OCI-LY3 (cell line): ENCODE data around the gene FRMD4A.

Experiments
- H2AFZ ChIP-seq: fragments of 200-600, 300-600 bp; shearing (Covaris generic); 2 replicates; pipeline ENCODE4 v1.6.0; 2014; ENCODE audit warnings: antibody characterized with exemption, low read depth, low read length
- H3K27ac ChIP-seq: fragments of 200-600, 300-600 bp; sonication (generic); 2 replicates; pipeline ENCODE4 v1.5.1; 2014; ENCODE audit warnings: mild to moderate bottlenecking, low read length, moderate library complexity, mixed read lengths
- H3K27me3 ChIP-seq: fragments of 200-600, 300-600 bp; sonication (generic); 2 replicates; pipeline ENCODE4 v1.6.1; 2014; ENCODE audit warnings: low read depth, low read length, mixed read lengths
- H3K36me3 ChIP-seq: fragments of 200-600, 300-600 bp; sonication (generic); replicated peaks from 2 replicates; pipeline ENCODE3; 2014; ENCODE audit warnings: low read depth, low read length, mixed read lengths
- H3K4me1 ChIP-seq: fragments of 300-600, 200-600 bp; sonication (generic); 2 replicates; pipeline ENCODE4 v1.6.1; 2014; ENCODE audit warnings: low read length, mixed read lengths
- H3K4me2 ChIP-seq: fragments of 200-600, 300-600 bp; sonication (generic); 2 replicates; pipeline ENCODE4 v1.6.1; 2014; ENCODE audit warnings: low read length, mixed read lengths
- H3K4me3 ChIP-seq: fragments of 300-600, 200-600 bp; sonication (generic); 2 replicates; pipeline ENCODE4 v1.5.1; 2014; ENCODE audit warnings: antibody characterized with exemption, mild to moderate bottlenecking, low read length, moderate library complexity
- H3K79me2 ChIP-seq: fragments of 300-600, 200-600 bp; shearing (Covaris generic); 2 replicates; pipeline ENCODE4 v1.6.1; 2014; ENCODE audit warnings: mild to moderate bottlenecking, low read length, mixed read lengths
- H3K9ac ChIP-seq: fragments of 300-600, 200-600 bp; shearing (Covaris generic); 2 replicates; pipeline ENCODE4 v1.6.0; 2014; ENCODE audit warnings: mild to moderate bottlenecking, low read length, moderate library complexity
- H3K9me3 ChIP-seq: fragments of 200-600, 300-600 bp; shearing (Covaris generic); 2 replicates; pipeline ENCODE4 v1.6.1; 2014; ENCODE audit warnings: low read length, mixed read lengths; ENCODE audit not compliant: insufficient read depth
- H4K20me1 ChIP-seq: fragments of 200-600, 300-600 bp; sonication (generic); 2 replicates; pipeline ENCODE4 v1.6.1; 2016; ENCODE audit warnings: low read length, mixed read lengths; ENCODE audit not compliant: insufficient read depth
- EZH2phosphoT487 ChIP-seq: fragments of 200-600 bp; shearing (Covaris generic); IDR thresholded peaks from 2 replicates; pipeline ENCODE4 v1.6.1; 2018; ENCODE audit warnings: antibody characterized with exemption, mixed run types, low read depth
- TF ChIP-seq, protein P1 (sequence below): fragments of 200-600, 300-600 bp; sonication (generic); IDR thresholded peaks from 2 replicates; pipeline ENCODE4 v1.5.1; 2014; ENCODE audit warnings: antibody characterized with exemption, low read length, low read depth

Gene FRMD4A

DNA sequence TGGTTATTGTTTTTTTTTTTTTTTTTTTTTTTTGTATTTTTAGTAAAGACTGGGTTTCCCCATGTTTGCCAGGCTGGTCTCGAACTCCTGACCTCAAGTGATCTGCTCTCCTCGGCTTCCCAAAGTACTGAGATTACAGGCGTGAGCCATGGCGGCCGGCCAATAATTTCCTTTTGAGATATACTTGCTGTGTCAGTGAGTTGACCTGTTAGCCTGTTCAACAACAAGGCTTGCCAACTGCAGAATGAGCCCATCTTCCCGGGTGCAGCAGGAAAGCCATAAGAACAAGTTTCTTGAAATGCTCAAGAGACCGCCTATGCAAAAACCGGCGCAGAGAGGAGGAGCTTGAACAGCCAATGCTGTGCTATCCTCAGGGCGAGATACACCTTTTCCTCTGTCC is 631.5 kb downstream of the FRMD4A start:
- Histone ChIP-seq H2AFZ (no peak overlapping the region), H3K79me2 (peaks cover 50% of the 10 kb centered on the region), H3K36me3 (peaks cover 53% of the 10 kb centered on the region), H3K9ac (no peak overlapping the region), H3K4me1 (peaks cover 19% of the 10 kb centered on the region), H3K27ac (no peak overlapping the region), H3K27me3 (no peaks in the 10 kb centered on the region), H3K4me2 (no peak overlapping the region), H3K9me3 (no peaks in the 10 kb centered on the region), H4K20me1 (0 out of 2 replicates have a peak, but pooled peaks cover 4% of the 10 kb centered on the region), H3K4me3 (no peak overlapping the region)
- TF ChIP-seq EZH2phosphoT487: no peak
- TF ChIP-seq, protein P1, sequence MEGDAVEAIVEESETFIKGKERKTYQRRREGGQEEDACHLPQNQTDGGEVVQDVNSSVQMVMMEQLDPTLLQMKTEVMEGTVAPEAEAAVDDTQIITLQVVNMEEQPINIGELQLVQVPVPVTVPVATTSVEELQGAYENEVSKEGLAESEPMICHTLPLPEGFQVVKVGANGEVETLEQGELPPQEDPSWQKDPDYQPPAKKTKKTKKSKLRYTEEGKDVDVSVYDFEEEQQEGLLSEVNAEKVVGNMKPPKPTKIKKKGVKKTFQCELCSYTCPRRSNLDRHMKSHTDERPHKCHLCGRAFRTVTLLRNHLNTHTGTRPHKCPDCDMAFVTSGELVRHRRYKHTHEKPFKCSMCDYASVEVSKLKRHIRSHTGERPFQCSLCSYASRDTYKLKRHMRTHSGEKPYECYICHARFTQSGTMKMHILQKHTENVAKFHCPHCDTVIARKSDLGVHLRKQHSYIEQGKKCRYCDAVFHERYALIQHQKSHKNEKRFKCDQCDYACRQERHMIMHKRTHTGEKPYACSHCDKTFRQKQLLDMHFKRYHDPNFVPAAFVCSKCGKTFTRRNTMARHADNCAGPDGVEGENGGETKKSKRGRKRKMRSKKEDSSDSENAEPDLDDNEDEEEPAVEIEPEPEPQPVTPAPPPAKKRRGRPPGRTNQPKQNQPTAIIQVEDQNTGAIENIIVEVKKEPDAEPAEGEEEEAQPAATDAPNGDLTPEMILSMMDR: no peak

DNA sequence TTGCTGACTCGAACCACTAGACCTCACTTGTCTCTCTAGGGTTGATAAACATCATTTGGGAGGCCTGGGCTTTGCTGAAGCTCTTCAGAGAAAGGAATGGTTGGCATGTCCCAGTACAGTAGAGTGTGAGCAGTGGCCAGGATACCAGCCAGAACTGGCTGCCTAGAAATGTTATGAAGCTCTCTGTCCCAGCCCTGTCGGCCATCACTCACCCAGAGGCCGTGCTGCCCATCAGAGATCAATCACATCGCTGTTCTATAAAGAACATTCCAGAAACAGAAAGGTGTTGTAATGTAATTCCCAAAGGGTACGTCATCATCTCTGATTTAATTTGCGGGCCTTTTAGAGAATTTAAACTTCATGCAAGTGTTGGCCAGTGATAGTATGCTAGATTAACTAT is 632.5 kb downstream of the FRMD4A start:
- H3K4me1 ChIP-seq: peaks cover 9% of the 10 kb centered on the region
- H2AFZ ChIP-seq: no peak overlapping the region
- H3K4me3 ChIP-seq: no peak overlapping the region
- H3K36me3 ChIP-seq: peaks cover 59% of the 10 kb centered on the region
- no peak overlapping the region for H3K27ac ChIP-seq
- H4K20me1 ChIP-seq: 0 out of 2 replicates have a peak, but pooled peaks cover 4% of the 10 kb centered on the region
- TF ChIP-seq, protein P1: no peak
- TF ChIP-seq EZH2phosphoT487: no peak
- H3K9me3 ChIP-seq: no peaks in the 10 kb centered on the region
- no peak overlapping the region for H3K4me2 ChIP-seq
- no peak overlapping the region for H3K9ac ChIP-seq
- H3K79me2 ChIP-seq: peaks cover 40% of the 10 kb centered on the region
- H3K27me3 ChIP-seq: no peaks in the 10 kb centered on the region

DNA sequence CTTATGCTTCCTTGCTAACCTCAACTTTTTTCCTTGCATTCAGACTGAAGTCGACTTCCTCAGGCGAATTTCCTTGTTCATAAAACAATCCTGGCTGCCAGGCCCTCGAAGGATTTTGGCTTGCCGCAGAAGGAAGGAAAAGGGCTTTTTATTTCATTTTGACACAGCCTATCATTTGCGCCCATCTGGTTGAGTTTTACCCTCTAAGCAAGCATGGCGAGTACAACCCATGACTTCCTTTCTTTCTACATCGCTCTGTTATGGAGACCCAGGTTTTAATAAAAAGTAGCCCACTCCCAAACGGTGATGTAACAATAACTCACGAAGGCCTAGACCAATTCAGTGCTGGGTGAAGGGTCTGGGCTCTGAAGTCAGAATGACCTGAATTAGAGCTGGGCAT is 634.7 kb downstream of the FRMD4A start:
- H3K79me2 ChIP-seq: peaks cover 18% of the 10 kb centered on the region; the same call in 1 of the 2 replicates
- no peak overlapping the region for H3K4me3 ChIP-seq
- TF ChIP-seq, protein P1: no peak
- TF ChIP-seq EZH2phosphoT487: no peak
- H3K4me1 ChIP-seq: peaks cover 8% of the 10 kb centered on the region
- H3K27me3 ChIP-seq: no peaks in the 10 kb centered on the region
- H3K9ac ChIP-seq: no peak overlapping the region
- 0 out of 2 replicates have a peak, but pooled peaks cover 4% of the 10 kb centered on the region for H4K20me1 ChIP-seq
- H3K4me2 ChIP-seq: no peak overlapping the region
- H2AFZ ChIP-seq: no peak overlapping the region
- no peak overlapping the region for H3K27ac ChIP-seq
- H3K36me3 ChIP-seq: peaks cover 59% of the 10 kb centered on the region
- H3K9me3 ChIP-seq: no peaks in the 10 kb centered on the region

DNA sequence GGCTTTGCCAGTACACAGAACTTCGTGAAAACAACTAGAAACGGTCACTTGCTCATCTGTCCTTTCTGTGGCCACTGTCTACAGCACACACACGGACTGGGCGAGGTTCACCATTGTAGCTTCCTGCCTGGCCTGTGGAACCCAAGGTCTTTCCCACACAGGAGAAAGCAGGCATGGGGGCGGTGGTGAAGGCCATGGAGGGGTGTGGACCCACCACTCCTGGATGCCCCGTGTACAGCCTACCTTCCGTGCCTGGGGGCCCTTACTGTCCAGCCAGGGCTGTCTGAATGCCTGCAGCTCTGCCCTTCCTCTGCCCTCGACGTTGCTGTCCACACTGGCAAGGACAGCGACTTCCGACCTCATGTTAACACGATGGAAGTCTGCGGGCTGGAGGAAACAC is 635.1 kb downstream of the FRMD4A start:
- H4K20me1 ChIP-seq: 0 out of 2 replicates have a peak, but pooled peaks cover 4% of the 10 kb centered on the region
- H3K27ac ChIP-seq: no peak overlapping the region
- H3K4me1 ChIP-seq: peaks cover 12% of the 10 kb centered on the region
- peaks cover 56% of the 10 kb centered on the region for H3K36me3 ChIP-seq
- no peaks in the 10 kb centered on the region for H3K27me3 ChIP-seq
- peaks cover 15% of the 10 kb centered on the region; the same call in 1 of the 2 replicates for H3K79me2 ChIP-seq
- no peak overlapping the region for H2AFZ ChIP-seq
- H3K9me3 ChIP-seq: no peaks in the 10 kb centered on the region
- H3K9ac ChIP-seq: no peak overlapping the region
- no peak overlapping the region for H3K4me2 ChIP-seq
- H3K4me3 ChIP-seq: no peak overlapping the region
- TF ChIP-seq, protein P1: no peak
- no peak for TF ChIP-seq EZH2phosphoT487
